Stimulated activated CD8-positive, alpha-beta memory T cell treated with anti-CD3 and anti-CD28 coated beads, Interleukin-7, amount 100 ng/mL, for 1 hour (primary cell): ENCODE measurements around the gene MBOAT1.
"Not testable (repeated sequence)": the region's sequence is repeated elsewhere in the genome, so short reads cannot be mapped to it uniquely, and the experiment has no call there.

Source experiments
- DNase-seq, 2 donors: peaks; one replicate each; pipeline ENCODE4 v3.0.0-alpha.2; 2020; ENCODE audit warnings: low read depth in 2 of 2

MBOAT1 gene, protein sequence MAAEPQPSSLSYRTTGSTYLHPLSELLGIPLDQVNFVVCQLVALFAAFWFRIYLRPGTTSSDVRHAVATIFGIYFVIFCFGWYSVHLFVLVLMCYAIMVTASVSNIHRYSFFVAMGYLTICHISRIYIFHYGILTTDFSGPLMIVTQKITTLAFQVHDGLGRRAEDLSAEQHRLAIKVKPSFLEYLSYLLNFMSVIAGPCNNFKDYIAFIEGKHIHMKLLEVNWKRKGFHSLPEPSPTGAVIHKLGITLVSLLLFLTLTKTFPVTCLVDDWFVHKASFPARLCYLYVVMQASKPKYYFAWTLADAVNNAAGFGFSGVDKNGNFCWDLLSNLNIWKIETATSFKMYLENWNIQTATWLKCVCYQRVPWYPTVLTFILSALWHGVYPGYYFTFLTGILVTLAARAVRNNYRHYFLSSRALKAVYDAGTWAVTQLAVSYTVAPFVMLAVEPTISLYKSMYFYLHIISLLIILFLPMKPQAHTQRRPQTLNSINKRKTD

DNA sequence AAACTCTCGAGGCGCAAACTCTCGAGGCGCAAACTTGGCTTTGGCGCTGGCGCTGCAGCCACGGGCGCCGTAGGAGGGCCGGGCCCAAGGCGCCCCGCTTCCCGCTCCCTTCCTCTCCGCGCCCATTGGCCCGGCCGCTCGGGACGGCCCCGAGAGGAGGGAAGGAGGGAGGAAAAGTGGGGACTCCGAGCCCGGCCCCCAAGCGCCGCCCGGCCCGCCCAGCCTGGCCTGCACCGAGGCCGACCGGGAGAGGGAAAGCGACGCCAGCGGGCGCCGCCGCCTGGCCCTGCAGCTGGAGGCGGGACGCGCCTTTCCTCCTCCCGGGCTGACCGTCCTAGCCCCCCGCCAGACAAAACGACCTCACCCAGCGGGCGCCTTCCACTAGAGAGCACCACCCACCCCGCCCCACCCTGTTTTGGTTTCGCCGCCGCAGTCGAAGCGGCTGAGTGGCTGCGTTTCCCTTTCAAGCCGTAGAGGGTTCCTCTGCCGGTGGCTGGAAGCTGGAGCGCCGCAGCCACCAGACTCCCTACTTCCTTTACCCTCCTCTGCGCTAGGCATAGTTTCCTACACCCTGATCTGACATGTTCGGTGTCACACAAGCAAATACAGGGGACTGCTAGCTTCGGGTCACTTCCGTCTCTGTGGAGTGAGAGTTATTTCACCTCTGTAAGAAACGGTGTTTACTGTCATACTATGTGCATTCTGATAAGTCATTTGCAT, at the start of gene MBOAT1:
MBOAT1 (minus strand) TSS at position 78 of the 720 bp plus-strand sequence. CDS start 235 bp downstream, outside the sequence.
- DNase-seq, result peak; percentile 17 to 23

DNA sequence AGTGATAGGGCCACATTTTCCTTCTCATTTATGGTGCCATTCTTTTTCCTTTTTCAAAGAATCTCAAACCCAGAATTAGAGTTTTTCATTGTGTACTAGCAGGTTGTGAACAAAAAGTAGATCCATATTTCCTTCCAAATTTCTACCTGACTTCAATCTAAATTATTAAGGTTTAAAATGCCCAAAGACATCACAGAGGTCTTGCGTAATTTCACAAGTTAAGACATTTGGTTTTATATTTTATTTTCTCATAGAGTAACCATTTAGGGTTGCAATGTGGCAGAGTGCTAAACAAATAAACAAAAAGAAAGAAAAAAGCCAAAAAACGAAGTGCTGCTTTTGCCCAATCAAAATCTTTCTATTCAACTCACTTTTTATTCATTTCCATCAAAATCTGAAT, 49.4 kb upstream of the MBOAT1 start:
- no peak for DNase-seq

DNA sequence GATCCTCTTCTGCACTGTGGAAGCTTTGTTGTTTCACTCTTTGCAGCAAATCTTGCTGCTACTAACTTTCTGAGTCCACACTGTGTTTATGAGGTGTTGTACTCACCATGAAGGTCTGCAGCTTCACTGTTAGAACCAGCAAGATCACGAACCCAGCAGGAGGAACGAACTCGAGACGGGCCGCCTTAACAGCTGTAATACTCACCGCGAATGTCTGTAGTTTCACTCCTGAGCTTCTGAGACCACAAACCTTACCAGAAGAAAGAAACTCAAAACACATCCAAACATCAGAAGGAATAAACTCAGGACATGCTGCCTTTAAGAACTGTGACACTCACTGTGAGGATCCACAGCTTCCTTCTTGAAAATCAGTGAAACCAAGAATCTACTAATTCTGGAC, 48.1 kb upstream of the MBOAT1 start:
- DNase-seq, result no peak

DNA sequence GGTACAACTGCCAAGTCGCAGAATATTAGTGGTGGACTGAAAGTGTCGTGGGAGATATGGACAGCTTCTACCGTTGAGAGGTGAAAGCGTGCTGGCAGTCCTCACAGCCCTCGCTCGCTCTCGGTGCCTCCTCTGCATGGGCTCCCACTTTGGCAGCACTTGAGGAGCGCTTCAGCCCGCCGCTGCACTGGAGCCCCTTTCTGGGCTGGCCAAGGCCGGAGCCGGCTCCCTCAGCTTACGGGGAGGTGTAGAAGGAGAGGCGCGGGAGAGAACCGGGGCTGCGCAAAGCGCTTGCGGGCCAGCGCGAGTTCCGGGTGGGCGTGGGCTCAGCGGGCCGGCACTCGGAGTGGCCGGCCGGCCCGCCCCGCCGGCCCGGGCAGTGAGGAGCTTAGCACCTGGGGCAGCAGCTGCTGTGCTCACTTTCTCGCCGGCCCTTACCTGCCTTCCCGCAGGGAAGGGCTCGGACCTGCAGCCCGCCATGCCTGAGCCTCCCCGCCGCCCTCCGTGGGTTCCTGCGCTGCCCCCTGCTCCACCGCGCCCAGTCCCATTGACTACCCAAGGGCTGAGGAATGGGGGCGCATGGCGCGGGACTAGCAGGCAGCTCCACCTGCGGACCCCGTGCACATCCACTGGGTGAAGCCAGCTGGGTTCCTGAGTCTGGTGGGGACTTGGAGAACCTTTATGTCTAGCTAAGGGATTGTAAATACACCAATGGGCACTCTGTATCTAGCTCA, 47.2 kb upstream of the MBOAT1 start:
- DNase-seq, result no peak

DNA sequence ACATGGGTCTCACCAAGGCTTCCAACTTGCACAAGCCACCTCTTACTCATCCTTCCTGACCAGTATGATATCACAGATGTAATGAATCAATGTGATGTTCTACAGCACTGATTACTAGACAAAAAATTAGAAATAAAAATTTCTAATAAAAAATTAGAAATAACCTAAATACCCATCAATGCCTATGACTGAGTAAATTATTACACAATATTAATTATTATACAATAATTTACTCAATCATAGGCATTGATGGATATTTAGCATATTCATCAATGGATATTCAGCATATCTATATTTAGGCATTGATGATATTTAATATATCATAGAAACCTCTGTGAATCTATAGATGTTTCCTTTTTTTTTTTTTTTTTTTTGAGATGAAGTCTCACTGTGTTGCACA, 43.2 kb upstream of the MBOAT1 start:
- DNase-seq, result no peak

DNA sequence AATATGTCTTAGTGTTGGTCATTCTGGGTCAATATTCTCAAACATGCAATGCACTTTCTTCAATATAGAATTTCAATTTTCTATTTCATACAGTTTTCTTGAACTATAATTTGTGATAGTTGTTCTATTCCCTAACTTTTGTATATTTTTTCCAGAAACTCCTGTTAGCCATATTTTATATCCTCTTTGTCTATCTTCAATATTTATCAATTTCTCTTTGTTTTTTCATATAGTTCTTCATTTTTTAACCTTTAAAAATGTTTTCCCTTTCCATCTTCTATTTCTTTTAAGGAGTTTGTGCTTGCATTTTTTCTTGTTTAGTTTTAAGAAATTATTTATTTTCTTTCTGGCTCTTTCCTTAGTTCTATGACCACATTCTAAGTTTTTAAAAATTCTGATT, 42.0 kb upstream of the MBOAT1 start:
- DNase-seq, result no peak

DNA sequence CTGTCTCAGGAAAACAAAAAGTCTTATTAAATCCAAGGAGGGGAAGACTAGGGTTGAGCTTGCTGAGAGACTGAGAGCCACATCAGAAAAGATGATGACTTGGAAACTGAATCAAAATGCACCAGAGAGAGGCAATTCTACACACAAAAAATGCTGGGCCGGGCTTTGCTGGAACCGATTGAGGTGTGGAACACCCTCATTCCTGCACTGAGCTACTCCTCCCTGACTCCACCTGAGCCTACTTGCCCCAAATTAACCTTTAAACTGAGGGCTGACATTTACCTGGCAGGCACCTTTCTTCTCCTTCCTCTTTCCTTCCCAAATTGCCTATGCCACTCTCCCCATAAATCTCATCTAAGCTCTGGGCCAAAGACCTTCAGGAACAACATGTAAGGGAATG, 40.8 kb upstream of the MBOAT1 start:
- DNase-seq, result no peak

DNA sequence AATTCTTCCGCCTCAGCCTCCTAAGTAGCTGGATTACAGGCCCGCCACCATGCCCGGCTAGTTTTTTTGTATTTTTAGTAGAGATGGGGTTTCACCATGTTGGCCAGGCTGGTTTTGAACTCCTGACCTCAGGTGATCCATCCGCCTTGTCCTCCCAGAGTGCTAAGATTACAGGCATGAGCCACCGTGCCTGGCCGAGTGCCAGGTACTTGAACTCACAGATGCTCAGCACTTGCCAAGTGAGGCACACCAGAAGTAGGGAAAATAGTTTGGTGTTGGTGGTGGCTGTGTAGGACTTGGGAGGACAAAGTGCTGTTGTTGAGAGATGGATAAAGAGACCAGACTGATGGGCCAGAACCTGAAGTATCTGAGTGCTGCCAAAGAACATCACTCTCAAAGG, 40.0 kb upstream of the MBOAT1 start:
- DNase-seq, result no peak

DNA sequence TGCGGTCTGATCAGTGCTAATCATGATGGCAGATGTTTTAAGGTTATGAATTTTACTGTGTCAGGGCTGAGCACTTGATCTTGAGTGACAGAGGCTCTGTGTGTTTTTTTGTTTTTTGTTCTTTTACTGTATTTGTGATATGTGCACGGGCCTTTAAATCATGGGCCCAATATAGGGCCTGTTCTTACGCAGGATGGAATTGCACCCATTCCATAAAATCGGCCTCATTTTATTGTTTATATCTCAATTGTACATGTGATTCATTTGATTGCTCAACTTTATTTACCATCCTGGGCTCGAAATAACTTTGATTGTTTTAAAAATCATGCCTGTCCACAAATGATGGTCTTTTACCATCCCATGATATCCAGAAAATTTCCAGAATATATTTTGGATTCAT, 39.3 kb upstream of the MBOAT1 start:
- DNase-seq, result no peak

DNA sequence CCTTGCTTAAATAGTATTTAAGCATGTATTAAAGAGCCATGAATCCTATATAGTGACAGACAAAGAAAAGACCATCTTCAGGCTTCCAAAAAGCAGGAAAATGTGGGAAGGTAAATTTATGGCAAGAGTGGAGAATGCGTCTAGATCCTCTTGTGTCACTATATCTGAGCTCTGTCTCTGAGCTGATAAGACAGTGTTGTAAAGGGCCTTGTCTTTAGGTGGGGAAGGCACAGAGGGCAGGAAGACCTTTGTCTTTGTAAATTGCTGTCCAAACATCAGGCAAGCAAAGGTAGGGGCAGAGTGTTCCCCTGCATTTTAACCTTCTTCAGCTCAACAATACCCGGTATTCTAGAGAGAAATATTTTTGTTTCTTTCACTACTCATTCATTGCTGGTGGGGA, 33.9 kb upstream of the MBOAT1 start:
- DNase-seq, result no peak

DNA sequence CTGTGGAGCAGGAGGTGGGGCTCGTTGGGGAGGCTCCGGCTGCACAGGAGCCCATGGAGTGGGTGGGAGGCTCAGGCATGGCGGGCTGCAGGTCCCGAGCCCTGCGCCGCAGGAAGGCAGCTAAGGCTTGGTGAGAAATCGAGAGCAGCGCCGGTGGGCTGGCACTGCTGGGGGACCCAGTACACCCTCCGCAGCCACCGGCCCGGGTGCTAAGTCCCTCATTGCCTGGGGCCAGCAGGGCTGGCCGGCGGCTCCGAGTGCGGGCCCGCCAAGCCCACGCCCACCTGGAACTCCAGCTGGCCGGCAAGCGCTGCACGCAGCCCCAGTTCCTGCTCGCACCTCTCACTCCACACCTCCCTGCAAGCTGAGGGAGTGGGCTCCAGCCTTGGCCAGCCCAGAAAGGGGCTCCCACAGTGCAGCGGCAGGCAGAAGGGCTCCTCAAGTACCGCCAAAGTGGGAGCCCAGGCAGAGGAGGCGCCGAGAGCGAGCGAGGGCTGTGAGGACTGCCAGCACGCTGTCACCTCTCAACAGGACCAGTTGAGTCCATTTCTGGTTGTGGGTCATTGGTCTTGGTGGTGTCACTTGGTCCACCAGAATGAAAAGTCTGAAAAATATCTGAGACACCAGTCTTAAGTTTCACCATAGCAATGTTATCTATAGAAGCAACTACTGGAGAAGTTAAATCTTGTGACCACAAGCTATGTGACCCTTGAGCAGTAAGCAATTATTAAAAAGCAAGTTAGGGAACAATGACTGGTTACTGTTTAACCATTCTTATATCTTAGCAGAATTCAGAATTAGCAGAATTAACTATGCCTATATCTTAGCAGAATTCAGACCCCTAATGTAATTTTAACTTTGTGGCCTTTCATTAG, 32.8 kb upstream of the MBOAT1 start:
- not testable (repeated sequence) for DNase-seq

DNA sequence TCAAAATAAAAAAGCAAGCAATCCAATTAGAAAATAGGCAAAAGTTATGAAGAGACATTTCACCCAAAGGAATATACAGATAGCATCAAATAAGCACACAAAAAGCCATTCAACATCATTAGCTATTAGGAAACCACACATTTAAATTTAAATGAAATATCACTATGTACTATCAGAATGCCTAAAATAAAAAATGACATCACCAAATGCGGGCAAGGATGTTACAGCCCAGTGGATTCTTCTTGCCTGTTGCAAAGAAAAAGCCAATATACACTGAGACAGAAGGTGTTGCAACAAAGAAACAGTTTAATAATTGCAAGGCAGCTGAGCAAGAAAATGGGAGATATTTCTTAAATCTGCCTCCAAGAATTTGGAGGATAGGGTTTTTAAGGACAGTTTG, 31.0 kb upstream of the MBOAT1 start:
- no peak for DNase-seq

DNA sequence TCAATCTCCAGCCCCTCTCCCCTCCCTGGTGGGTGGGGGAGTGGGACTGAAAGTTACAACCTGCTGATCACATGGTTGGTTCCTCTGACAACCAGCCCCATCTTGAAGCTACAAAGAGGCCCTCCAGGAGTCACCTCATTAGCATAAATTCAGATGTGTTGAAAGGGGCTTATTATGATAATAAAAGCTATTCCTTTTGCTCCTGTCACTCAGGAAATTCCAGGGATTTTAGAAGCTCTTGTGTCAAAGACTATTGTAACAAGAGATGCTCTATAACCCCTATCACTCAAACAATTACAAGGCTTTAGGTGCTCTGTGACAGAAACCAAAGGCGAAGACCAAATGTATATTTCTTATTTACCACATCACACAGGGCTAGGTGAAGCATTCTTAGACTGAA, 30.1 kb upstream of the MBOAT1 start:
- no peak for DNase-seq

DNA sequence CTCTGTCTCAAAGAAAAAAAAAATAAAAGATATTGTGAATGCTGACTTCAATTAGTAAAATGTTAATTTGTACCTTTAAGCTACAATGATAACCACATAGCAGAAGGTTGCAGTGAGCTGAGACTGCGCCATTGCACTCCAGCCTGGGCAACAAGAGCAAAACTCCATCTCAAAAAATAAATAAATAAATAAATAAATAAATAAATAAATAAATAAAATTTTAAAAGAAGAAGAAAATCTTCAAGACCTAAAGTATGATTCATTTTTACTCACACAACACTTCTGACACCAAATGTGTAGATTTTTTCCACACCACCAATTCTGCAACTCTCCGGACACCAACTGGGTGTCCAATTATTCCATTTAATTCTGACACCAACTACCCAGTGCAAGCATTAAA, 28.8 kb upstream of the MBOAT1 start:
- no peak for DNase-seq

DNA sequence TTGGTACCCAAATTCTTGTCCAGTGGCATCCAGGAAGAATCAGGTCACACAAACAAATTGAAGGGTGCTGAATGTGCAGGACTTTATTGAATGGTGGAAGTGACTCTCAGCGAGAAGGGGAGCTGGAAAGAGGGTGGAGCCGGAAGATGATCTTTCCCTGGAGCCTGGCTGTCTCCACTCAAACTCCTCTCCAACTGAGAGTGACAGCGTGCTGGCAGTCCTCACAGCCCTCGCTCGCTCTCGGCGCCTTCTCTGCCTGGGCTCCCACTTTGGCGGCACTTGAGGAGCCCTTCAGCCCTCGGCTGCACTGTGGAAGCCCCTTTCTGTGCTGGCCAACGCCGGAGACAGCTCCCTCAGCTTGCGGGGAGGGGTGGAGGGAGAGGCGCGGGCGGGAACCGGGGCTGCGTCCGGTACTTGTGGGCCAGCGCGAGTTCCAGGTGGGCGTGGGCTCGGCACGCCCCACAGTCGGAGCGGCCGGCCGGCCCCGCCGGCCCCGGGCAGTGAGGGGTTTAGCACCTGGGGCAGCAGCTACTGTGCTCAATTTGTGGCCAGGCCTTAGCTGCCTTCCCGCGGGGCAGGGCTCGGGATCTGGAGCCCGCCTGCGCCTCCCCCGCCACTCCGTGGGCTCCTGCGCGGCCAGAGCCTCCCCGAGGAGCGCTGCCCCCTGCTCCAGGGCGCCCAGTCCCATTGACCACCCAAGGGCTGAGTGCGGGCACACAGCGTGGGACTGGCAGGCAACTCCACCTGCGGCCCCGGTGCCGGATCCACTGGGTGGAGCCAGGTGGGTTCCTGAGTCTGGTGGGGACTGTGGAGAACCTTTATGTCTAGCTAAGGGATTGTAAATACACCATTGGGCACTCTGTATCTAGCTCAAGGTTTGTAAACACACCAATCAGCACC, 26.7 kb upstream of the MBOAT1 start:
- no peak for DNase-seq

DNA sequence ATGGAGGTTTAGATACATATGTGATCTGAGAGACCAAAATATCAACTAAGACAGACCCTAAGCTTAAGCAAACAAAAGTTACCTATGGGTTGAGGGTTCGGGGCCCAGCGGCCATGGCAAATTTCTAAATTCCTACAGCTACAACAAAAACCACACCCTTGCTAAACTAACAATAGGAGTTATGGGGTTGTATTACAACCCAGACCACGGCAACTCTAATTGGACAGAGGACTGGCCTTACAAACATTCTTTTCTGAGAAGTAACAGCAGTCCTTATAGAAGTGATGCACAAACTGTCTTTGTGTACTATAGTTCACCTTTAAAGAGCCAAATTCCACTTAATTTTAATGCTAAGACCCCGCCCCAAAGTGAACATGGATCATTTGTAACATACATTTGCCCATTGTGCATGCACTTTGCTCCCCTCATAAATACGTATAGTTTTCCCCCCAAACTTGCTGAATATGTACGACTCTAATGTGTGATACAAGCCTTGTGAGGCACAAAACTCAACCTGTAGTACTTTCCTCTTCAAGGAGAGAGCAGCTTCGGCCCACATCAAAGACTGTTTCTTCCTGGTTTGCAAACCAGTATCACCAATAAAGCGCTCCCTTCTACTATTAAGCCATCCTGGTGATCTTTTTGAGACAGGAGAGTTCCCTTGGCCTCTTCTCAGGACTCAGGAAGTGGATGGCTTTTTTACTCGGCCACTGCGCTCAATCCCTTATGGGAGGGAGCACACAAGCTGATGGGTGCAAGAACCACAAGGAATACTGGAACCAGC, 25.6 kb upstream of the MBOAT1 start:
- no peak for DNase-seq

DNA sequence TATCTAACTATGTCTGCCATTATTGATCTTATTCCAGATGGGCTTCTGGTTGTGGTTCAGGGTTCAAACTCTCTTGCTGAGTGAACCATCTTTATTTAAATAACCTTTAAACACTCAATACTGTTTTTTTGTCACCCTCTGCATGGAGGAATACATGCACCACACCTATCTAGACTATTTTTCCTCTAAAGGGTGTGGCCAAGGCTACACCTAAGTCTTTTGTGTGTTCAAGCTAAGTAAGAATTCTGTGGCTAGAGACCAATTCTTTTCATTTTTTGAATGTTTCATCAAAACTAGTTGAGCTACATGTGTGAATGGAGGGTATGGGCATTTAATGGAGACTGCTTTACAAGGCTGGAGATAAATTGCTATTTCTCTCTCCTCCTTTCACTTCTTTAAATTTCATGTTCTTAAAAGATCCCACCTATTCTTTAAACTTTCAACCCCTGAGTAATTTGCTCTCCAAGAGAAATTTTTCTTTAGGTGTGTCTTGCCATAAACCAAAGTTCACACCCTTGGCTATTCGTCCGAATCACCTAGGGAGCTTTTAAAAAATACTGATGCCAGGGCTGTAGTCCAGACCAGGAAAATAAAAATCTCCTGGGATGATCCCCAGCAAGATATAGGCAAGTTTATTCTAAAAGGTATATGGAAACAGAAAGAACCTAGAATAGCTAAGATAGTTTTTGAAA, 24.8 kb upstream of the MBOAT1 start:
- no peak for DNase-seq

DNA sequence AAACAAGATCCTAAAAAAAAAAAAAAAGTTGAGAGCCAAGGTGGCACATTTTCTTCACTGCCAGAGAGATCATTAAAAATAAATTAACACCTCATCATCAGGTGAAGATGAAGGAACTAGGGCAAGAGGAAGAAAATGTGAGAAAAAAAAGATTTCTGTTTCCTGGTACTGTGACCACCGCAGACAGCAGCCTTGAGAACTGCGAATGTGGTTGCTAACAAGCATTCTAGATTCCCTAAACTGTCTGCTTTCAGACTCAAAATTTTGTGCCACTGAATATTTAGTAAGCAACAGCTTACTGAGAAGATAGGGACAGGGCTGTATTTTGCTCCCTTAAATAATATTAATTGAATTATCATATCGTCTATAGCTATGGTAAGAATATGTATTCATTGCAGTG, 24.1 kb upstream of the MBOAT1 start:
- DNase-seq, result no peak

DNA sequence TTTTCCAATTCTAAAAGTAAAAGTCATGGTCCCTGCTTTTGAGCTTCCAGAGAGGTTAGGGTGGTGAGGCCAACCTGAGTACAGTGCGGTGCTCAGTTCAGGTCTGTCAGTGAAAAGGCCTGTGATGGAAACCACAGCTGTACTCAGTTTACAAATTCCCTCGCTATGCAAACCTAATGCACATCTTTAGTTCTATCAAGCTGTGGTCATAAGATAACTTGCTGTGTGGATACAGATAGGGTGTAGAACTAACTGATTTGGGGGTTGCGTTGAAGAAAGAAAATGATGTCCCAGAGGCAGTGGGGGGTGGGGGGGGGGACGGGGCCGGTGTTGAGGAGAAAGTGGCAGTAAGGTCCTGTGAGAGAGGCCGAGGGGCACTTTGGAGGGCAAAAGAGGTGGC, 22.8 kb upstream of the MBOAT1 start:
- DNase-seq, result no peak
